Measurements from ENCODE around the gene KLF6. TPM values are rescaled to one million over a fixed set of nuclear protein-coding genes. Genes with fewer than 3 reads are reported as not detected.

KLF6 gene
- total RNA-seq, 1 donor from 2014 or later: 328 TPM

DNA sequence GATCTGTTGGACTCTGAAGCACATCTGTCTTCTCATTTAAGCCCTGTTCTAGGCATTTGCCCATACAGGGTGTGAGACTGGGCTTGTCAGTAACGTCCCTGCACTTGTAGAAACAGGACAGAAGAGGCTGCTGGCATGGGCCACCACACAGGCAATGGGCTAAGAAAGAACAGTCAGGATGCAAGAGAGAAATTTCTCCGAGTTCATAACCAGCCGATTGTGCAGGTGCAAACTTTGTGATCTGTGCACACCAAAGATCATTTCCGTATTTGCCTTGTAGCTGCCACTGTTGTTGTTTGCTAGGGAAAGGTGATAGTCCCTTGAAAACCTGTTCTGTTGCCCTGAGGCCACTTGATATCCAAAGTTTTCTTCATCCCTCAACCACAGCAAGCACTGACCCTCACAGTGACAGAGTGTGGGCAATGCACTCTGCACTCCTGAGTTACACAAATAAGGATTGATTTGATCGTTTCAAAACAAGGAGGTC is 20.3 kb downstream of the KLF6 start:
- DNase-seq (ENCODE audit: low spot score): no peak
- no peaks in the 10 kb centered on the region for H3K27me3 Mint-ChIP-seq (ENCODE audit: unreplicated experiment)
- TF ChIP-seq, protein P1, sequence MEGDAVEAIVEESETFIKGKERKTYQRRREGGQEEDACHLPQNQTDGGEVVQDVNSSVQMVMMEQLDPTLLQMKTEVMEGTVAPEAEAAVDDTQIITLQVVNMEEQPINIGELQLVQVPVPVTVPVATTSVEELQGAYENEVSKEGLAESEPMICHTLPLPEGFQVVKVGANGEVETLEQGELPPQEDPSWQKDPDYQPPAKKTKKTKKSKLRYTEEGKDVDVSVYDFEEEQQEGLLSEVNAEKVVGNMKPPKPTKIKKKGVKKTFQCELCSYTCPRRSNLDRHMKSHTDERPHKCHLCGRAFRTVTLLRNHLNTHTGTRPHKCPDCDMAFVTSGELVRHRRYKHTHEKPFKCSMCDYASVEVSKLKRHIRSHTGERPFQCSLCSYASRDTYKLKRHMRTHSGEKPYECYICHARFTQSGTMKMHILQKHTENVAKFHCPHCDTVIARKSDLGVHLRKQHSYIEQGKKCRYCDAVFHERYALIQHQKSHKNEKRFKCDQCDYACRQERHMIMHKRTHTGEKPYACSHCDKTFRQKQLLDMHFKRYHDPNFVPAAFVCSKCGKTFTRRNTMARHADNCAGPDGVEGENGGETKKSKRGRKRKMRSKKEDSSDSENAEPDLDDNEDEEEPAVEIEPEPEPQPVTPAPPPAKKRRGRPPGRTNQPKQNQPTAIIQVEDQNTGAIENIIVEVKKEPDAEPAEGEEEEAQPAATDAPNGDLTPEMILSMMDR (IDR thresholded peaks at IDR 0.05; ENCODE audit: unreplicated experiment): no peak
- no peaks in the 10 kb centered on the region for H3K36me3 Mint-ChIP-seq (ENCODE audit: low read depth, unreplicated experiment)
- no peaks in the 10 kb centered on the region for H3K9me3 Mint-ChIP-seq (ENCODE audit: unreplicated experiment)
- H3K4me3 Mint-ChIP-seq (ENCODE audit: unreplicated experiment): no peak overlapping the region
- H3K27ac Mint-ChIP-seq (ENCODE audit: unreplicated experiment): no peak overlapping the region
- H3K4me1 Mint-ChIP-seq (ENCODE audit: unreplicated experiment): peaks cover 6% of the 10 kb centered on the region

DNA sequence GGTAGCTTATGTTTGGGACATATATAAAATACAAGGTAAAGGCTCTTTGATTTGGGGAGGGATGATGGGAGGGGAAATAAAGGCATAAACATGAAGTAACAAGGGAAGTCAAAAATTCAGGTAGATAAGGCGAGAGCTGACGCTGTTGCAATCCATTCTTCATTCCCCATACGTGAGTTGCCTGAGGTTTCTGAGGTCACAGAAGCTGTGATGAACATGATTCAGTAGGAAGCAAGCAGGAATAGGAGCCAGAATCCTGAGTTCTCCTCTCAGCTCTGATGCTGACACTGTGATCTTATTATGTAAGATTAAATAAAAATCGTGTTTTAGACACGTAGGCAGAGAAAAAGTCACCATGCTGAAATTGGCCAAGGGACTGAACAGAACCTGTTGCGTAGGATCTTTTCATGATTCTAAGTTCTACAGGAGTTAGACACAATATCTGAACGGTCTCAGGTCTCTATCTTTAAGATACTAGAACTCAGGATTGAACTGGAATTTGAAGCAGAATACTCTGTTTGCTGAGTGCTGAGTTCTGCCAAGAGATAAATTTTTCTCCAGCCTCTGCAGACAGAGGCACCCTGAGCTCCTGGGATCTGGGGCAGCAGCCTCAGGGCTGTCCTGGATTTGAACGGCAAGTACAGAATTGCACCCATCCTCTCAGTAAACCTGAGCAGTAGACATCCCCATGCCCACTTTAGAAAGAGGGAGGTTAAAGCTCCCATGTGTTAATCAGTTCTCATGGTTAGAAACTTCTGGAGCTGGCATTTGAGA is 21.0 kb downstream of the KLF6 start:
- peaks cover 1% of the 10 kb centered on the region for H3K27me3 Mint-ChIP-seq (ENCODE audit: unreplicated experiment)
- peaks cover 6% of the 10 kb centered on the region for H3K4me1 Mint-ChIP-seq (ENCODE audit: unreplicated experiment)
- TF ChIP-seq, protein P1 (IDR thresholded peaks at IDR 0.05; ENCODE audit: unreplicated experiment): no peak
- H3K36me3 Mint-ChIP-seq (ENCODE audit: low read depth, unreplicated experiment): no peaks in the 10 kb centered on the region
- no peak overlapping the region for H3K27ac Mint-ChIP-seq (ENCODE audit: unreplicated experiment)
- H3K4me3 Mint-ChIP-seq (ENCODE audit: unreplicated experiment): no peak overlapping the region
- no peak for DNase-seq (ENCODE audit: low spot score)
- no peaks in the 10 kb centered on the region for H3K9me3 Mint-ChIP-seq (ENCODE audit: unreplicated experiment)

DNA sequence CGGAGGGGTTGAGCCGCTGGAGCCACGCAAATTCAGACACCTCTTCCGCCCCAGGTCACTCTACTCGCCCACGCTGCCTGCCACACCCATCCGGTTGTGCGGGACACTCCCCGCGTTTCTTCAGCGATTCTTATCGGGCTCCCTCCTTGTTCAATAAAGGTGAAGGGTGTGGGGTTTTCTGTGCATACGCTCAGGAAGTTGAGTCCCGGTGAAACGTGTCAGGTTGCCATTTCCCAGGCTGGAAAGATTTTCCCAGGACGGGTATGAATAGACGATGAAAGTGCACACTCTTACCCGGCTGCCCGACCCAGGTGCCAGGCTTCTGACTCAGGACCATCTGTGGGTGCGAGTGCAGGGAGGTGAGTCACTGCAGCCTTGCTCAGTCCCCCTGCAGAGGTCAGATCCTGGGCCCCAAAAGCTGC is 22.0 kb downstream of the KLF6 start:
- peaks cover 1% of the 10 kb centered on the region for H3K27me3 Mint-ChIP-seq (ENCODE audit: unreplicated experiment)
- peaks cover 6% of the 10 kb centered on the region for H3K4me1 Mint-ChIP-seq (ENCODE audit: unreplicated experiment)
- no peak overlapping the region for H3K27ac Mint-ChIP-seq (ENCODE audit: unreplicated experiment)
- no peaks in the 10 kb centered on the region for H3K36me3 Mint-ChIP-seq (ENCODE audit: low read depth, unreplicated experiment)
- no peak overlapping the region for H3K4me3 Mint-ChIP-seq (ENCODE audit: unreplicated experiment)
- no peak for DNase-seq (ENCODE audit: low spot score)
- H3K9me3 Mint-ChIP-seq (ENCODE audit: unreplicated experiment): no peaks in the 10 kb centered on the region
- TF ChIP-seq, protein P1 (IDR thresholded peaks at IDR 0.05; ENCODE audit: unreplicated experiment): no peak

DNA sequence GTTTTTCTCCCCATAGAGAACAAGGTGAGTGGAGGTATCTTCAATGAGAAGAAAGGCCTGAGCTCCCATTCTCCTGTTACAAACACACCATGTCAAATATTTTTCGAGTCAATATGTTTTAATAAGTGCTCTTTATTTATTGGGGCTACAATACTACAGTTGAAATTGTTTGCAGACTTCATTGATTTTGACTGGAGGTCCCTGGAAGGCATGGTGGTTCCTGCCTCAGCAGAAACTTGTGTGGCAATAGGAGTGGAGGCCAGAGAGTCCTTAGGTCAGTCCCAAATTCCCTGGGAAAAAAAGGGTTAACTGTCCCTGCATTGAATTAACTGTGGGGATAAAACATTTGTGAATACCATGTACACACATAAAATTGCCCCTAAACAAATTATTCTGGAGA is 22.7 kb downstream of the KLF6 start:
- Mint-ChIP-seq H3K4me1 (ENCODE audit: unreplicated experiment) (peaks cover 6% of the 10 kb centered on the region), H3K4me3 (ENCODE audit: unreplicated experiment) (no peak overlapping the region), H3K9me3 (ENCODE audit: unreplicated experiment) (no peaks in the 10 kb centered on the region), H3K36me3 (ENCODE audit: low read depth, unreplicated experiment) (no peaks in the 10 kb centered on the region), H3K27me3 (ENCODE audit: unreplicated experiment) (peaks cover 1% of the 10 kb centered on the region), H3K27ac (ENCODE audit: unreplicated experiment) (no peak overlapping the region)
- TF ChIP-seq, protein P1 (IDR thresholded peaks at IDR 0.05; ENCODE audit: unreplicated experiment): no peak
- no peak for DNase-seq (ENCODE audit: low spot score)

DNA sequence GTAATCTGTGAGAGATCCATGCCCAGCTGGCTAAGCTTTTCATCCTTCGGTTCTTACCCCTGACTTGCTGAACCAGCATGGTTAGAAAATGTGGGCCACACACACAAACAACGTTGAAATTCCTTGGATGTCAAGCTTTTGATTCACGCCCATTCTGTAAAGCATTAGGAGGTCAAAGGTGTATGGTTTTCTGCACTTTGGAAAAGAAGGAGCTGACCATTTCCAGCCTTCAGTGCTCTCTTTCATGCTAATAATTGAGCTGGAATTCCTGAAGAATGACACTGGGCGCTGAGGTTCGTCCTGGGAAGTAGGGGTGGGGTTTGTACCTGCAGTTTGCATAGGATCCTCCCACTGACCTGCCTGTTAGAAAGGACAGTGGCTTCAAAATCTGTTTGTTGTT is 23.1 kb downstream of the KLF6 start:
- H3K4me1 Mint-ChIP-seq (ENCODE audit: unreplicated experiment): peaks cover 4% of the 10 kb centered on the region
- no peak overlapping the region for H3K27ac Mint-ChIP-seq (ENCODE audit: unreplicated experiment)
- peaks cover 1% of the 10 kb centered on the region for H3K27me3 Mint-ChIP-seq (ENCODE audit: unreplicated experiment)
- TF ChIP-seq, protein P1 (IDR thresholded peaks at IDR 0.05; ENCODE audit: unreplicated experiment): no peak
- DNase-seq (ENCODE audit: low spot score): no peak
- H3K4me3 Mint-ChIP-seq (ENCODE audit: unreplicated experiment): no peak overlapping the region
- no peaks in the 10 kb centered on the region for H3K9me3 Mint-ChIP-seq (ENCODE audit: unreplicated experiment)
- H3K36me3 Mint-ChIP-seq (ENCODE audit: low read depth, unreplicated experiment): no peaks in the 10 kb centered on the region

All from endothelial cell (in vitro differentiated cells).